Activated CD8-positive, alpha-beta memory T cell treated with anti-CD3 and anti-CD28 coated beads for 36 hours (primary cell): ENCODE data around the gene IGSF5. TPM values are rescaled to one million over a fixed set of nuclear protein-coding genes. Genes with fewer than 3 reads are reported as not detected.
"Not testable (repeated sequence)": the region's sequence is repeated elsewhere in the genome, so short reads cannot be mapped to it uniquely, and the experiment has no call there.

Experiments
- CTCF ChIA-PET: fragments of 350-600 bp; sonication (Branson Sonifier 250); formaldehyde crosslinking; loops from one replicate; lab custom pipeline; 2021; ENCODE audit warnings: antibody characterized with exemption; lab: Charles Lee
- POLR2A ChIA-PET: fragments of 350-600 bp; sonication (Branson Sonifier 250); formaldehyde crosslinking; loops from one replicate; lab custom pipeline; 2021; ENCODE audit warnings: antibody characterized with exemption; lab: Charles Lee
- total RNA-seq, 2 experiments: library from RNA; stranded (reverse); gene quantifications; one replicate each; pipeline ENCODE4 v1.2.3, GENCODE V29; 2021

The IGSF5 gene
- total RNA-seq, result not detected

- CTCF ChIA-PET, POLR2A ChIA-PET: not testable (repeated sequence)
Measured at GRCh38 chr21:39744883-39745282, at the start of gene IGSF5. Gene IGSF5, plus strand, starts transcription at chr21:39745183. Its CDS starts 327 bp downstream, at chr21:39745510.

GRCh38 chr21:39696196-39696595 lies 48.8 kb upstream of the IGSF5 start:
- ChIA-PET POLR2A (no interaction called here), CTCF (no interaction called here)

- ChIA-PET CTCF (interaction anchor here (0.7 kb wide), 1 partner anchor 1978 kb away, joined by 3 read pairs; no protein-coding TSS in a partner anchor), POLR2A (no interaction called here)
Measured at GRCh38 chr21:39696618-39697017, 48.4 kb upstream of the IGSF5 start.

GRCh38 chr21:39700318-39700717 lies 44.7 kb upstream of the IGSF5 start:
- ChIA-PET CTCF (no interaction called here), POLR2A (no interaction called here)

GRCh38 chr21:39703578-39703977 lies 41.4 kb upstream of the IGSF5 start:
- POLR2A ChIA-PET, result no interaction called here
- CTCF ChIA-PET, result no interaction called here

GRCh38 chr21:39705849-39706248 lies 39.1 kb upstream of the IGSF5 start:
- POLR2A ChIA-PET, result no interaction called here
- CTCF ChIA-PET, result no interaction called here

- POLR2A ChIA-PET, result no interaction called here
- CTCF ChIA-PET, result no interaction called here
Measured at GRCh38 chr21:39707316-39707715, 37.7 kb upstream of the IGSF5 start.

GRCh38 chr21:39710866-39711265 lies 34.1 kb upstream of the IGSF5 start:
- CTCF ChIA-PET, result no interaction called here
- POLR2A ChIA-PET, result interaction anchor here (0.6 to 1.1 kb wide), 2 partner anchors 562 to 1090 kb away, joined by 3 to 8 read pairs; no protein-coding TSS in a partner anchor

- POLR2A ChIA-PET, result no interaction called here
- CTCF ChIA-PET, result no interaction called here
Measured at GRCh38 chr21:39712273-39712672, 32.7 kb upstream of the IGSF5 start.

- ChIA-PET CTCF (no interaction called here), POLR2A (no interaction called here)
Measured at GRCh38 chr21:39712976-39713375, 32.0 kb upstream of the IGSF5 start.

GRCh38 chr21:39713905-39714304 lies 31.1 kb upstream of the IGSF5 start:
- ChIA-PET POLR2A (no interaction called here), CTCF (no interaction called here)

- ChIA-PET CTCF (no interaction called here), POLR2A (no interaction called here)
Measured at GRCh38 chr21:39714331-39714730, 30.7 kb upstream of the IGSF5 start.

GRCh38 chr21:39715804-39716397 lies 29.1 kb upstream of the IGSF5 start:
- CTCF ChIA-PET, result interaction anchor here (0.8 kb wide), 1 partner anchor 194 kb away, joined by 3 read pairs; no protein-coding TSS in a partner anchor

GRCh38 chr21:39720126-39720778 lies 24.7 kb upstream of the IGSF5 start:
- CTCF ChIA-PET, result no interaction called here
- POLR2A ChIA-PET, result no interaction called here

More at GRCh38 chr21:39715804-39716397, 29.1 kb upstream of the IGSF5 start:
- POLR2A ChIA-PET, result no interaction called here

- CTCF ChIA-PET, result no interaction called here
- POLR2A ChIA-PET, result no interaction called here
Measured at GRCh38 chr21:39721885-39722284, 23.1 kb upstream of the IGSF5 start.

- ChIA-PET POLR2A (no interaction called here), CTCF (no interaction called here)
Measured at GRCh38 chr21:39724944-39725343, 20.0 kb upstream of the IGSF5 start.

- ChIA-PET POLR2A (no interaction called here), CTCF (no interaction called here)
Measured at GRCh38 chr21:39726133-39726532, 18.9 kb upstream of the IGSF5 start.

GRCh38 chr21:39727401-39728120 lies 17.4 kb upstream of the IGSF5 start:
- ChIA-PET CTCF (no interaction called here), POLR2A (no interaction called here)

GRCh38 chr21:39728341-39728740 lies 16.6 kb upstream of the IGSF5 start:
- CTCF ChIA-PET, result no interaction called here
- POLR2A ChIA-PET, result no interaction called here

GRCh38 chr21:39730418-39731157 lies 14.4 kb upstream of the IGSF5 start:
- ChIA-PET CTCF (no interaction called here), POLR2A (no interaction called here)
